K562 (cell line): Measurements from ENCODE around the gene ADGRG1.

ENCODE experiments used
- ATF3 ChIP-seq, 2 experiments: fragments of 450-650 bp in 1 of 2; sonication (generic) in 1 of 2; formaldehyde crosslinking in 1 of 2; IDR thresholded peaks in 1 of 2; conservative IDR thresholded peaks in 1 of 2; 2 replicates each; pipeline versions ENCODE4 v1.6.1 to v1.8.1; 2016 to 2023; ENCODE audit warnings: mild to moderate bottlenecking in 2 of 2, moderate library complexity in 2 of 2, inconsistent platforms in 1 of 2, missing genetic modification reagents in 1 of 2
- CBX1 ChIP-seq: sonication (generic); IDR thresholded peaks from 2 replicates; pipeline ENCODE4 v1.6.1; 2016; ENCODE audit warnings: antibody characterized with exemption, low read depth, mild to moderate bottlenecking
- CTCF ChIP-seq, 3 experiments: IDR thresholded peaks in 2 of 3; conservative IDR thresholded peaks in 1 of 3; 2 replicates each; pipeline ENCODE4 v1.5.1; 2011 to 2012; ENCODE audit warnings: low read length in 3 of 3, mild to moderate bottlenecking in 3 of 3, control low read depth in 2 of 3, improper control_type of control experiment in 1 of 3, inconsistent platforms in 1 of 3, low read depth in 1 of 3, mixed read lengths in 1 of 3, moderate library complexity in 1 of 3; ENCODE audit not compliant: insufficient read depth in 2 of 3
- DNMT1 ChIP-seq: fragments of 450-650 bp; IDR thresholded peaks from 2 replicates; pipeline ENCODE4 v1.6.1; 2016; ENCODE audit warnings: antibody characterized with exemption, mild to moderate bottlenecking
- ERF ChIP-seq: fragments of 450-650 bp; formaldehyde crosslinking; IDR thresholded peaks from 2 replicates; pipeline ENCODE4 v1.4.0; 2020; ENCODE audit warnings: mild to moderate bottlenecking, mixed read lengths
- JUNB ChIP-seq: fragments of 450-650 bp; formaldehyde crosslinking; conservative IDR thresholded peaks from 2 replicates; pipeline ENCODE4 v1.4.0; 2020; ENCODE audit warnings: mild to moderate bottlenecking
- POLR2A ChIP-seq: fragments of 450-650 bp; conservative IDR thresholded peaks from 2 replicates; pipeline ENCODE4 v1.6.1; 2016
- SAP30 ChIP-seq: fragments of 200-600 bp; sonication (generic); IDR thresholded peaks from 2 replicates; pipeline ENCODE4 v1.6.1; 2012; ENCODE audit warnings: borderline replicate concordance, low read depth, mild to moderate bottlenecking, moderate library complexity, low read length, control low read depth, inconsistent platforms; ENCODE audit not compliant: insufficient read depth, poor library complexity, severe bottlenecking
- ZEB2 ChIP-seq: fragments of 450-650 bp; IDR thresholded peaks from 2 replicates; pipeline ENCODE4 v1.6.1; 2016
- ZNF778 ChIP-seq: fragments of 450-650 bp; formaldehyde crosslinking; IDR thresholded peaks from 2 replicates; pipeline ENCODE4 v1.4.0; 2020; ENCODE audit warnings: mild to moderate bottlenecking, moderate library complexity

GRCh38 chr16:57699481-57699880 lies 71.1 kb downstream of the ADGRG1 start:
- TF ChIP-seq DNMT1 = no peak
- no peak for TF ChIP-seq JUNB (CRISPR knock-in tag)
- TF ChIP-seq ERF (CRISPR knock-in tag) = no peak
- TF ChIP-seq ATF3 (IDR thresholded peaks at IDR 0.05) = no peak
- TF ChIP-seq ATF3 (CRISPR knock-in tag; conservative IDR thresholded peaks at IDR 0.05) = no peak
- TF ChIP-seq CTCF (IDR thresholded peaks at IDR 0.05 in 2 of 3, conservative IDR thresholded peaks at IDR 0.05 in 1 of 3; ENCODE audit: insufficient read depth in 2 of 3, low read depth in 1 of 3, low read length in 3 of 3) = no peak
- no peak for TF ChIP-seq CBX1
- TF ChIP-seq ZEB2 = no peak
- TF ChIP-seq POLR2A = no peak
- no peak for TF ChIP-seq SAP30
- no peak for TF ChIP-seq ZNF778
